Spleen (tissue), 11 donors: ENCODE measurements around the gene CITED4. TPM values are rescaled to one million over a fixed set of nuclear protein-coding genes. Genes with fewer than 3 reads are reported as not detected.
"Not testable (repeated sequence)": the region's sequence is repeated elsewhere in the genome, so short reads cannot be mapped to it uniquely, and the experiment has no call there.

Experiments
- DNase-seq: peaks from one replicate; pipeline ENCODE4 v3.0.0-alpha.2; 2020
- H3K27ac ChIP-seq, 8 donors: fragments of 200-600 bp; sonication (generic) in 7 of 8; 1 replicate in 4 of 8; 2 replicates in 4 of 8; pipeline versions ENCODE4 v1.5.0 to v1.8.0; 2016 to 2021; ENCODE audit warnings: inconsistent platforms in 4 of 8, mild to moderate bottlenecking in 4 of 8, moderate library complexity in 1 of 8
- H3K27me3 ChIP-seq, 7 donors: fragments of 200-600 bp; sonication (generic) in 6 of 7; replicated peaks in 1 of 7; 1 replicate in 4 of 7; 2 replicates in 3 of 7; pipeline versions ENCODE4 v1.5.0 to v1.8.0; 2016 to 2021; ENCODE audit warnings: inconsistent platforms in 3 of 7, mild to moderate bottlenecking in 1 of 7
- H3K36me3 ChIP-seq, 6 donors: fragments of 200-600 bp; sonication (generic) in 5 of 6; 1 replicate in 4 of 6; 2 replicates in 2 of 6; pipeline versions ENCODE4 v1.5.0 to v1.8.0; 2016 to 2021; ENCODE audit warnings: inconsistent platforms in 2 of 6
- H3K4me1 ChIP-seq, 6 donors: fragments of 200-600 bp; sonication (generic) in 5 of 6; 1 replicate in 3 of 6; 2 replicates in 3 of 6; pipeline versions ENCODE4 v1.5.0 to v1.8.0; 2016 to 2021; ENCODE audit warnings: inconsistent platforms in 3 of 6
- H3K4me3 ChIP-seq, 8 donors: fragments of 200-600 bp; sonication (generic) in 7 of 8; 1 replicate in 4 of 8; 2 replicates in 4 of 8; pipeline versions ENCODE4 v1.5.0 to v1.8.0; 2016 to 2021; ENCODE audit warnings: inconsistent platforms in 4 of 8, mild to moderate bottlenecking in 4 of 8, moderate library complexity in 2 of 8
- H3K9me3 ChIP-seq, 8 donors: fragments of 200-600 bp; sonication (generic) in 7 of 8; 1 replicate in 4 of 8; 2 replicates in 4 of 8; pipeline versions ENCODE4 v1.5.0 to v1.8.0; 2016 to 2021; ENCODE audit warnings: inconsistent platforms in 4 of 8
- POLR2A ChIP-seq, 3 donors: fragments of 450-650 bp; IDR thresholded peaks; one replicate each; pipeline ENCODE4 v1.5.1; 2017; ENCODE audit warnings: antibody characterized with exemption in 3 of 3, mild to moderate bottlenecking in 1 of 3
- POLR2AphosphoS5 ChIP-seq, 3 donors: sonication (generic); formaldehyde crosslinking; IDR thresholded peaks; one replicate each; pipeline ENCODE4 v1.5.1; 2017; ENCODE audit warnings: antibody characterized with exemption in 3 of 3
- WGBS, 5 donors: extraction: QIAGEN DNeasy Blood & Tissue Kit in 3 of 5; methylation state at CpG; one replicate each; pipeline versions ENCODE4 v1.1.5 to v1.1.7; 2013 to 2018; 5-methylcytosine and 5-hydroxymethylcytosine counted together
- intact Hi-C: fragments of 100-400 bp; cut with DNase I; formaldehyde crosslinking; loops from one replicate; pipeline ENCODE4 v1.15.0; 2023; ENCODE audit warnings: low total_unique reads
- polyA plus RNA-seq, 3 donors: library from polyadenylated mRNA; stranded (reverse); fragments of 200-250 nt; gene quantifications; one replicate each; pipeline ENCODE4 v1.2.1, GENCODE V29; 2013
- total RNA-seq, 7 donors: library from RNA; depleted of rRNA in 3 of 7; stranded (reverse); fragments of >200 nt in 3 of 7; fragmentation: NEBNext Ultra II Directional in 4 of 7; extraction: Animal tissue kit (Norgen Biotek cat#: 25700) in 4 of 7; gene quantifications; one replicate each; pipeline versions ENCODE4 v1.1.0 to v1.2.1, GENCODE V29; 2016 to 2021
- TF ChIP-seq, protein P1 (sequence below), 11 experiments: fragments of 200-600 bp in 7 of 11; fragments of 450-650 bp in 4 of 11; sonication (generic) in 4 of 11; IDR thresholded peaks in 8 of 11; conservative IDR thresholded peaks in 3 of 11; 1 replicate in 7 of 11; 2 replicates in 4 of 11; pipeline versions ENCODE4 v1.4.0 to v1.8.0; 2016 to 2021; ENCODE audit warnings: antibody characterized with exemption in 11 of 11, inconsistent platforms in 4 of 11, mild to moderate bottlenecking in 1 of 11
- donor health status: healthy with polysubstance abuse.
- donor health status: DM: no; HTN: no; CAD: no; lungs with moderate emphysema.
- donor health status: DM: no; HTN: no; CAD: no.
- donor health status: Bipolar disorder and iron deficiency.
- donor health status: healthy.
- donor health status: DM: no; HTN: no; CAD: no.
- donor health status: DM: yes; HTN: yes; CAD: no.

Gene CITED4
- total and polyA plus RNA-seq, 10 donors = 10.0 to 98.8 (median 46.8) TPM

DNA sequence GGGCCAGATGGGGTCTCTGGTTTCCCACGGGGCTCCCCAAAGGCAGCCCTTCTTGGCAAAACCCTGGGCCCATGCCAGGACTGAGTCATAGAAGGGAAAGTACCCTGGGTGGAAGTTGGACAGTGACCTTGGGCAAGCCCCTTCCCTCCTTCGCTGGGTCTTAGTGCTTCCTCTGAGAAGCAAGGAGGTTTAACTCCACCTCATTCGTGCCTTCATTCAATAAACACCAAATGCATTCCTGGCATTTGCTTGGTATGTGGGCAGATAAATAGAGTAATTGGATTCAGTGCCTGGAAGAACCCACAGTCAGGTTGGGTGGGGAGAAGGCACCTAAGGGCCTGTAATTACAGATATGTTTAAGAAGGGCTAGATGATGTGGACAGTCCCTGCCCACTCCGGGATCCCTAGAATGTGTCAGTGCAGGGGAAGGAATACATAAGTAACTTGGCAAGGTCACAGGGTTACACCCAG is 36.3 kb upstream of the CITED4 start:
- Histone ChIP-seq H3K27me3 (no peaks in the 10 kb centered on the region), H3K9me3 (peaks cover 4 to 24% (median 21%) of the 10 kb centered on the region in 8 donors), H3K36me3 (no peaks in the 10 kb centered on the region), H3K4me3 (no peak overlapping the region), H3K27ac (no peak overlapping the region), H3K4me1 (peaks cover 0 to 11% (median 3%) of the 10 kb centered on the region in 6 donors)
- intact Hi-C loops = no loop called here
- TF ChIP-seq, protein P1, sequence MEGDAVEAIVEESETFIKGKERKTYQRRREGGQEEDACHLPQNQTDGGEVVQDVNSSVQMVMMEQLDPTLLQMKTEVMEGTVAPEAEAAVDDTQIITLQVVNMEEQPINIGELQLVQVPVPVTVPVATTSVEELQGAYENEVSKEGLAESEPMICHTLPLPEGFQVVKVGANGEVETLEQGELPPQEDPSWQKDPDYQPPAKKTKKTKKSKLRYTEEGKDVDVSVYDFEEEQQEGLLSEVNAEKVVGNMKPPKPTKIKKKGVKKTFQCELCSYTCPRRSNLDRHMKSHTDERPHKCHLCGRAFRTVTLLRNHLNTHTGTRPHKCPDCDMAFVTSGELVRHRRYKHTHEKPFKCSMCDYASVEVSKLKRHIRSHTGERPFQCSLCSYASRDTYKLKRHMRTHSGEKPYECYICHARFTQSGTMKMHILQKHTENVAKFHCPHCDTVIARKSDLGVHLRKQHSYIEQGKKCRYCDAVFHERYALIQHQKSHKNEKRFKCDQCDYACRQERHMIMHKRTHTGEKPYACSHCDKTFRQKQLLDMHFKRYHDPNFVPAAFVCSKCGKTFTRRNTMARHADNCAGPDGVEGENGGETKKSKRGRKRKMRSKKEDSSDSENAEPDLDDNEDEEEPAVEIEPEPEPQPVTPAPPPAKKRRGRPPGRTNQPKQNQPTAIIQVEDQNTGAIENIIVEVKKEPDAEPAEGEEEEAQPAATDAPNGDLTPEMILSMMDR (IDR thresholded peaks at IDR 0.05 in 8 of 11, conservative IDR thresholded peaks at IDR 0.05 in 3 of 11) = no peak
- TF ChIP-seq POLR2AphosphoS5 (IDR thresholded peaks at IDR 0.05) (no peak), POLR2A (IDR thresholded peaks at IDR 0.05) (no peak)
- DNase-seq = no peak
- WGBS, 5 donors = 33 to 47% (median 43%) methylated on average over 4 of the region's 4 CpGs

DNA sequence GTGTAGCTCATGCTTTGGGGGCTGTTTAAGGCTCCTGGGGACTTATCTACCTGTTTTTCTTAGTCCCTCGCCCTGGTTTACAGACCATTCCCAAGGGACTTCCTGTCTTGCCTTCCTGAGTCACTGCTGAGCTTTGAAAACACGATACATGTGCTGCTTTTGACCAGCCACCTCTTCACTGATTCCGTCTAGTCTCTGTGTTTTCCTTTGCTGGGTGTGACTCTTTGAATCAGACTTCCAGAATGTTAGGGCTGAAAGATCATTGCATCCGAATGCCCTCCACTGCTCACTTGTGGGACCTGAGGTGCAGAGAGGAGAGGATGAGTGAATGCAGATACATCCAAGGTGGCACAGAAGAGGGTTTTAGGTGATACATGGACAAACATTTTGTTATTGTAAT is 35.4 kb upstream of the CITED4 start:
- H3K9me3 ChIP-seq = peaks cover 4 to 29% (median 26%) of the 10 kb centered on the region in 8 donors
- no peak overlapping the region for H3K4me3 ChIP-seq
- no peaks in the 10 kb centered on the region for H3K36me3 ChIP-seq
- intact Hi-C loops = no loop called here
- no peaks in the 10 kb centered on the region for H3K27me3 ChIP-seq
- no peak overlapping the region for H3K27ac ChIP-seq
- no peak for DNase-seq
- TF ChIP-seq POLR2AphosphoS5 (IDR thresholded peaks at IDR 0.05) (no peak), POLR2A (IDR thresholded peaks at IDR 0.05) (no peak)
- TF ChIP-seq, protein P1 (IDR thresholded peaks at IDR 0.05 in 8 of 11, conservative IDR thresholded peaks at IDR 0.05 in 3 of 11) = no peak
- peaks cover 0 to 11% (median 3%) of the 10 kb centered on the region in 6 donors for H3K4me1 ChIP-seq
- WGBS, 5 donors = 60 to 74% (median 67%) methylated on average over 4 of the region's 4 CpGs

DNA sequence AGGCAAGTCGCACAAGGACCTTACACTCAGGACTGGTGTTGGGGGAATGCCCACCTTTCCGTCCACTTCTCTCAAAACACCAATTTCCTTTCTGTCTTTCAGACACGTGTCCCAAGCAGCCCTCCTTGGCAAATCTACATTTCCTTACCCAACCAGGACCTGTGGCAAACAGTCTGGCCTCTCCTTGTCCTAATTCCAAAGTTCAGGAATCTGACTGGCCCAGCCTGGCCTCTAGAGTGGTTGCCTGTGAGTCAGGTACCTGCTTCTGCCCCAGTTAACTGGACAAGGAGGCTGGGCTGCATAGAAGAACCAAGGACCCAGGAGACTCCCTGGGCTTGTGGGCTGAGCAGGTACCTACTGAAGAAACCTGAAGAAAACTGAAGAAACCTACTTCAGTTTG is 34.3 kb upstream of the CITED4 start:
- Histone ChIP-seq H3K4me1 (peaks cover 0 to 11% (median 3%) of the 10 kb centered on the region in 6 donors), H3K36me3 (no peaks in the 10 kb centered on the region), H3K27me3 (no peaks in the 10 kb centered on the region), H3K4me3 (no peak overlapping the region), H3K9me3 (peaks cover 4 to 29% (median 26%) of the 10 kb centered on the region in 8 donors), H3K27ac (no peak overlapping the region)
- intact Hi-C loops = no loop called here
- 60 to 87% (median 80%) methylated on average over 3 of the region's 3 CpGs for WGBS, 5 donors
- no peak for DNase-seq
- TF ChIP-seq, protein P1 (IDR thresholded peaks at IDR 0.05 in 8 of 11, conservative IDR thresholded peaks at IDR 0.05 in 3 of 11) = no peak
- TF ChIP-seq POLR2AphosphoS5 (IDR thresholded peaks at IDR 0.05) (no peak), POLR2A (IDR thresholded peaks at IDR 0.05) (no peak)

DNA sequence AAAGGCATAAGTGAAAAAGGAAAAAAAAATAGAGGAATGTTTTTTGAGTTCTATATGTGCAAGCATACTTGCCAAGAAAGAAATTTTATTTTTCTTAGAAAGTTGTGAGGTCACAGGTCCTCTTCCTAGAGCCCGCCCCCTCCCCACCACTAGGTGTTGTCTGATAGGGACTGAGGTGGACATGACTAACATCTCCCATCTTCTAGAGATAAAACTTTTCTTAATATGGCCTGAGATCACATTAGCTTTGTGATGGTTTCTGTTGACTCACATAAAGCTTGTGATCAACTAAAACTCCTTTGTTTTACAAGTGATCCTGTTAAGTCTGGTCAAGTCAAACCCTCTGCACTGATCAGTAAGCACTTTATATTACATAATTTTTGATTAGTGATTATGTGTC is 33.4 kb upstream of the CITED4 start:
- no peak for DNase-seq
- H3K4me3 ChIP-seq = no peak overlapping the region
- WGBS, 5 donors = 66 to 92% (median 86%) methylated on average over 1 of the region's 1 CpG
- peaks cover 0 to 13% (median 3%) of the 10 kb centered on the region in 6 donors for H3K4me1 ChIP-seq
- intact Hi-C loops = no loop called here
- H3K9me3 ChIP-seq = peaks cover 4 to 29% (median 26%) of the 10 kb centered on the region in 8 donors
- H3K27ac ChIP-seq = no peak overlapping the region
- no peaks in the 10 kb centered on the region for H3K36me3 ChIP-seq
- TF ChIP-seq POLR2A (IDR thresholded peaks at IDR 0.05) = no peak
- no peaks in the 10 kb centered on the region for H3K27me3 ChIP-seq

DNA sequence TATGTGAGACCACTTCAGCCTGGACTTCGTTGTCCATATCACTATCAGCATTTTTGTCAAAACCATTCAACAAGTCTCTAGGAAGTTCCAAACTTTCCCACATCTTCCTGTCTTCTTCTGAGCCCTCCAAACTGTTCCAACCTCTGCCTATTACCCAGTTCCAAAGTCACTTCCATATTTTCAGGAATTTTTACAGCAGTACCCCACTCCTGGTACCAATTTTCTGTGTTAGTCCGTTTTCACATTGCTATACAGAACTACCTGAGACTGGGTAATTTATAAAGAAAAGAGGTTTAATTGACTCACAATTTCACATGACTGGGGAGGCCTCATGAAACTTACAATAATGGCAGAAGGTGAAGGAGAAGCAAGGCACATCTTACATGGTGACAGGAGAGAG is 32.7 kb upstream of the CITED4 start:
- H3K36me3 ChIP-seq, DNase-seq, H3K27ac ChIP-seq, H3K4me3 ChIP-seq, H3K27me3 ChIP-seq, intact Hi-C loops: not testable (repeated sequence)
- peaks cover 4 to 29% (median 26%) of the 10 kb centered on the region in 8 donors for H3K9me3 ChIP-seq
- WGBS, 5 donors = 83 to 93% (median 87%) methylated on average over 2 of the region's 2 CpGs
- peaks cover 0 to 16% (median 3%) of the 10 kb centered on the region in 6 donors for H3K4me1 ChIP-seq
